SK-N-SH treated with all-trans-retinoic acid at 6 μM for 48 hours (cell line): ENCODE measurements around the gene GDF9.
A peak's percentile ranks its signal among the peaks of the same experiment; 100 is the strongest.

Experiments
- ATAC-seq: fragments of 200-7000 bp; cut with Tn5 transposase; 3 replicates; pipeline ENCODE4 v1.9.1; 2020; ENCODE audit warnings: mild to moderate bottlenecking, moderate library complexity
- ARNTL ChIP-seq: fragments of 450-650 bp; formaldehyde crosslinking; IDR thresholded peaks from 2 replicates; pipeline ENCODE4 v1.5.0; 2020; ENCODE audit warnings: low read depth, mild to moderate bottlenecking, moderate library complexity, borderline replicate concordance
- BACH2 ChIP-seq: fragments of 250-450 bp; sonication (Bioruptor Pico); IDR thresholded peaks from 2 replicates; pipeline ENCODE4 v1.9.0; 2021; ENCODE audit warnings: mild to moderate bottlenecking, borderline replicate concordance
- CSDC2 ChIP-seq: fragments of 250-450 bp; sonication (Bioruptor Pico); IDR thresholded peaks from 2 replicates; pipeline ENCODE4 v1.5.0; 2020; ENCODE audit warnings: mild to moderate bottlenecking, moderate library complexity
- ESRRG ChIP-seq: fragments of 250-450 bp; sonication (Bioruptor Pico); IDR thresholded peaks from 2 replicates; pipeline ENCODE4 v1.6.1; 2021; ENCODE audit warnings: mild to moderate bottlenecking
- GLIS3 ChIP-seq: fragments of 250-450 bp; sonication (Bioruptor Pico); IDR thresholded peaks from 2 replicates; pipeline ENCODE4 v1.5.0; 2020; ENCODE audit warnings: mild to moderate bottlenecking, moderate library complexity
- ISL1 ChIP-seq: fragments of 250-450 bp; sonication (Bioruptor Pico); IDR thresholded peaks from 2 replicates; pipeline ENCODE4 v2.1.2; 2022; ENCODE audit warnings: mild to moderate bottlenecking, moderate library complexity
- OSR1 ChIP-seq: fragments of 250-450 bp; sonication (Bioruptor Pico); IDR thresholded peaks from 2 replicates; pipeline ENCODE4 v1.8.0; 2022; ENCODE audit warnings: moderate library complexity, mild to moderate bottlenecking, inconsistent platforms
- PPARA ChIP-seq: fragments of 250-450 bp; sonication (Bioruptor Pico); IDR thresholded peaks from 2 replicates; pipeline ENCODE4 v1.5.0; 2020; ENCODE audit warnings: mild to moderate bottlenecking, borderline replicate concordance
- RARB ChIP-seq: fragments of 250-450 bp; sonication (Bioruptor Pico); IDR thresholded peaks from 2 replicates; pipeline ENCODE4 v1.8.0; 2021; ENCODE audit warnings: mild to moderate bottlenecking, moderate library complexity
- SNAI2 ChIP-seq: fragments of 250-450 bp; sonication (Bioruptor Pico); IDR thresholded peaks from 2 replicates; pipeline ENCODE4 v1.5.0; 2020; ENCODE audit warnings: mild to moderate bottlenecking, moderate library complexity
- TCF4 ChIP-seq: fragments of 250-450 bp; sonication (Bioruptor Pico); IDR thresholded peaks from 2 replicates; pipeline ENCODE4 v1.8.0; 2021; ENCODE audit warnings: mild to moderate bottlenecking, moderate library complexity, borderline replicate concordance
- TOX ChIP-seq: fragments of 250-450 bp; sonication (Bioruptor Pico); IDR thresholded peaks from 2 replicates; pipeline ENCODE4 v1.8.0; 2021; ENCODE audit warnings: mild to moderate bottlenecking, moderate library complexity, borderline replicate concordance
- ZFP30 ChIP-seq: fragments of 450-650 bp; formaldehyde crosslinking; IDR thresholded peaks from 2 replicates; pipeline ENCODE4 v1.5.0; 2022; ENCODE audit warnings: mild to moderate bottlenecking, moderate library complexity
- ZNF70 ChIP-seq: fragments of 450-650 bp; formaldehyde crosslinking; IDR thresholded peaks from 2 replicates; pipeline ENCODE4 v1.5.0; 2020; ENCODE audit warnings: mild to moderate bottlenecking, moderate library complexity
- ZNF8 ChIP-seq: fragments of 450-650 bp; formaldehyde crosslinking; IDR thresholded peaks from 2 replicates; pipeline ENCODE4 v1.5.0; 2020; ENCODE audit warnings: mild to moderate bottlenecking, moderate library complexity
- TF ChIP-seq, protein P1 (sequence below): fragments of 250-450 bp; sonication (Bioruptor Pico); IDR thresholded peaks from 2 replicates; pipeline ENCODE4 v1.8.0; 2021; ENCODE audit warnings: low read depth, mild to moderate bottlenecking, moderate library complexity, borderline replicate concordance
- TF ChIP-seq, protein P2 (sequence below): fragments of 250-450 bp; sonication (Bioruptor Pico); IDR thresholded peaks from 2 replicates; pipeline ENCODE4 v1.8.0; 2020; ENCODE audit warnings: mild to moderate bottlenecking, moderate library complexity, borderline replicate concordance
- TF ChIP-seq, protein P3 (sequence below): fragments of 250-450 bp; sonication (Bioruptor Pico); IDR thresholded peaks from 2 replicates; pipeline ENCODE4 v1.5.1; 2021; ENCODE audit warnings: mild to moderate bottlenecking, moderate library complexity

The GDF9 gene

DNA sequence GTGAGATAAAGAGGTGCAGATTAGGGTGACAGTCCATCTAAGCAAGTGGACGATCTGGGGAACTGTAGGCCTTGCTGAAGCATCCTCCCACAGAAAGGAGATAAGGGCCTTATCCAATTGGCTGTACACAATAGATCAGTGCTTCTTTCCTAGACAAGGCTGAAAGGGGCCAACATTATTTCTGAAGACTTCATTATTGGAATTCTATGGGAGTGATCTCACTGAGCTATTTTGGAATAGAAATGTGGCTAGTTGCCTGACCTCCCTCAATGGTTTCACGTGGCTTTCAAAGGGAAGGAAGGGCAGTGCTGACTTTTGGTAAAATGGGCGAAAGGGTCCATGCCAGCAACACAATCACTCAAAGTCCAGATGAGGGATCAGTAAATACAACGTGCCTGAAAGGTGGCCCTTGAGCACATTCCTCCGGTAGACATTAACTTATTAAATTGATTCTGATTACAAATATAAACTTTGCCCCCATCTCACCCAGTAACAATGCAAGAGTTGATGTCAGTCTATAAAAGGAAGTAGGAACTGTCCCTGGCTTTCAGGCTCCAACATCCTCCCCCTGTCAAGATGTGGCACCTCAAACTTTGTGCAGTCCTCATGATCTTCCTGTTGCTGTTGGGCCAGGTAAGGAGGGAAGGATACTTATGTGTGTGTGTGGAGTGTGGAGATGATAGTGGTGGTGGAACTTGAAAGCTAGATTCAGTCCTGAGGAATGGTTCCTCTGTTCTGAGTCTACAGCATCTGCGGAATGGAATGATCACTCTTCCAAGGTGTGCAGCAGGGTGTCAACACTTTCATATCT lies 7.1 kb upstream of the GDF9 start, which contains the start of gene LEAP2:
Gene LEAP2 (plus strand): TSS at position 550 of the 811 bp plus-strand sequence. CDS start 27 bp downstream, at position 577.
- TF ChIP-seq ARNTL (CRISPR knock-in tag), result no peak
- TF ChIP-seq, protein P1, sequence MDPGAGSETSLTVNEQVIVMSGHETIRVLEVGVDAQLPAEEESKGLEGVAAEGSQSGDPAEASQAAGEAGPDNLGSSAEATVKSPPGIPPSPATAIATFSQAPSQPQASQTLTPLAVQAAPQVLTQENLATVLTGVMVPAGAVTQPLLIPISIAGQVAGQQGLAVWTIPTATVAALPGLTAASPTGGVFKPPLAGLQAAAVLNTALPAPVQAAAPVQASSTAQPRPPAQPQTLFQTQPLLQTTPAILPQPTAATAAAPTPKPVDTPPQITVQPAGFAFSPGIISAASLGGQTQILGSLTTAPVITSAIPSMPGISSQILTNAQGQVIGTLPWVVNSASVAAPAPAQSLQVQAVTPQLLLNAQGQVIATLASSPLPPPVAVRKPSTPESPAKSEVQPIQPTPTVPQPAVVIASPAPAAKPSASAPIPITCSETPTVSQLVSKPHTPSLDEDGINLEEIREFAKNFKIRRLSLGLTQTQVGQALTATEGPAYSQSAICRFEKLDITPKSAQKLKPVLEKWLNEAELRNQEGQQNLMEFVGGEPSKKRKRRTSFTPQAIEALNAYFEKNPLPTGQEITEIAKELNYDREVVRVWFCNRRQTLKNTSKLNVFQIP (CRISPR knock-in tag), result no peak
- no peak for TF ChIP-seq GLIS3 (CRISPR knock-in tag)
- TF ChIP-seq OSR1 (CRISPR knock-in tag), result no peak
- TF ChIP-seq, protein P2, sequence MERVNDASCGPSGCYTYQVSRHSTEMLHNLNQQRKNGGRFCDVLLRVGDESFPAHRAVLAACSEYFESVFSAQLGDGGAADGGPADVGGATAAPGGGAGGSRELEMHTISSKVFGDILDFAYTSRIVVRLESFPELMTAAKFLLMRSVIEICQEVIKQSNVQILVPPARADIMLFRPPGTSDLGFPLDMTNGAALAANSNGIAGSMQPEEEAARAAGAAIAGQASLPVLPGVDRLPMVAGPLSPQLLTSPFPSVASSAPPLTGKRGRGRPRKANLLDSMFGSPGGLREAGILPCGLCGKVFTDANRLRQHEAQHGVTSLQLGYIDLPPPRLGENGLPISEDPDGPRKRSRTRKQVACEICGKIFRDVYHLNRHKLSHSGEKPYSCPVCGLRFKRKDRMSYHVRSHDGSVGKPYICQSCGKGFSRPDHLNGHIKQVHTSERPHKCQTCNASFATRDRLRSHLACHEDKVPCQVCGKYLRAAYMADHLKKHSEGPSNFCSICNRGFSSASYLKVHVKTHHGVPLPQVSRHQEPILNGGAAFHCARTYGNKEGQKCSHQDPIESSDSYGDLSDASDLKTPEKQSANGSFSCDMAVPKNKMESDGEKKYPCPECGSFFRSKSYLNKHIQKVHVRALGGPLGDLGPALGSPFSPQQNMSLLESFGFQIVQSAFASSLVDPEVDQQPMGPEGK (CRISPR knock-in tag), result no peak
- TF ChIP-seq PPARA (CRISPR knock-in tag), result no peak
- no peak for ATAC-seq

DNA sequence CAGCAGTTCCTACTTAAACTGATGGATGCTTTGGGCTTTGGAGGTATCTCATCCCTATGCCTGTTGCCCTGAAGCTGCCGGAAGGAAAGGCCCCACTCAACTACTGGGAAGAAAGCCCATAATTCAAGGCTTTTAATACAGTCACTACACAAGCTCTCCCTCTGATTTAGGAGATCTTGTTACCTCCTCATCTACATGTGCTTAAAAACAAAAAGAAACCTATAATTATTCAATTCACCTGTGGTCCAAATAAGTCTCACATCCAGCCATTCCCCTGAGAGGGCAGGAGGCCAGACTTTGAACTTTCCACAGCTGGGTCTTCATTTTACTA lies 6.5 kb upstream of the GDF9 start:
- TF ChIP-seq ZNF8 (CRISPR knock-in tag), result no peak
- no peak for TF ChIP-seq BACH2 (CRISPR knock-in tag)
- TF ChIP-seq, protein P3, sequence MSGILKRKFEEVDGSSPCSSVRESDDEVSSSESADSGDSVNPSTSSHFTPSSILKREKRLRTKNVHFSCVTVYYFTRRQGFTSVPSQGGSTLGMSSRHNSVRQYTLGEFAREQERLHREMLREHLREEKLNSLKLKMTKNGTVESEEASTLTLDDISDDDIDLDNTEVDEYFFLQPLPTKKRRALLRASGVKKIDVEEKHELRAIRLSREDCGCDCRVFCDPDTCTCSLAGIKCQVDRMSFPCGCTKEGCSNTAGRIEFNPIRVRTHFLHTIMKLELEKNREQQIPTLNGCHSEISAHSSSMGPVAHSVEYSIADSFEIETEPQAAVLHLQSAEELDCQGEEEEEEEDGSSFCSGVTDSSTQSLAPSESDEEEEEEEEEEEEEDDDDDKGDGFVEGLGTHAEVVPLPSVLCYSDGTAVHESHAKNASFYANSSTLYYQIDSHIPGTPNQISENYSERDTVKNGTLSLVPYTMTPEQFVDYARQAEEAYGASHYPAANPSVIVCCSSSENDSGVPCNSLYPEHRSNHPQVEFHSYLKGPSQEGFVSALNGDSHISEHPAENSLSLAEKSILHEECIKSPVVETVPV, result no peak
- no peak for TF ChIP-seq ZNF70
- TF ChIP-seq OSR1 (CRISPR knock-in tag), result no peak
- TF ChIP-seq, protein P1 (CRISPR knock-in tag), result no peak
- TF ChIP-seq CSDC2 (CRISPR knock-in tag), result no peak
- no peak for TF ChIP-seq TOX (CRISPR knock-in tag)
- TF ChIP-seq ARNTL (CRISPR knock-in tag), result no peak
- no peak for TF ChIP-seq TCF4 (CRISPR knock-in tag)
- TF ChIP-seq, protein P2 (CRISPR knock-in tag), result no peak
- no peak for TF ChIP-seq ISL1 (CRISPR knock-in tag)
- ATAC-seq, result no peak

DNA sequence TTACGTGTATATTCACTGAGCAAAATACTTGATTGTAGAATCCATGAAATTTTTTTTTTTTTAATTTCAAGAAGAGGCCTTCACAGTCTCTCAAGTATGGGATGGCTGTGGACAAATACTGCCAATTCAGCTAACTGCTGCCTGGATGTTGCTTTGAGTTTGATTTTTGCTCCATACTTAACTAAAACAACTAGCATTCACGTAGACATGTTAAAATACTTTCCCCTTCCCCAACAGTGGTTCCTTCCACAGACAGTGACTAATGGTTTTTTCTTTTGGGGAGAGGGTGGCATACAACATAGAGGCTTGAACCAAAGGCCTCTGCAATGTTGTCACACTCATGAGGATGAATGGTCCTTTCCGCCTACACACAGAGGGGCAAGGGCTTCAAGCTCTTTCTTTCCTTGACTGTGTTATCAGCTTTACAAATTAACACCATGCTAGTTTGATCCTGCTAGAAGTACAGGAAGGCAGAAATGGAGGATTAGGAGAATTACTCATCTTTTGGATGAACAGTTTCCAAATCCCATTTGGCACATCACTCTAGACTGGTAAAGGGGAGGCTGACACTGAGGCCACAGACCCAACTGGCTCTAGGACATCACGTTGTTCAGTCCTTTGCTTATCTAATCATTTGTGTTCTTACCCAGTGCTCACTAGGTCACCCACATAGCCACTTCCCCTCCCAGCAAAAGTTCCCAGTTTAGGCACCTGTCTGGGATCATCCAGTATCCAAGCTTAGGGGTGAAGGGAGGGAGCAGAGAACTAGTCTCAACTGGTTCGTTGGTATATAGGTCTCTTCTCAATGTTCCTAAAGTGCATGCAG lies 5.4 kb upstream of the GDF9 start:
- peak; percentile 9; the same call in 2 of the 3 replicates for ATAC-seq
- no peak for TF ChIP-seq PPARA (CRISPR knock-in tag)
- TF ChIP-seq ESRRG (CRISPR knock-in tag), result no peak
- no peak for TF ChIP-seq GLIS3 (CRISPR knock-in tag)
- TF ChIP-seq, protein P3, result no peak
- no peak for TF ChIP-seq ZNF8 (CRISPR knock-in tag)
- TF ChIP-seq ZFP30 (CRISPR knock-in tag), result no peak
- no peak for TF ChIP-seq SNAI2 (CRISPR knock-in tag)
- TF ChIP-seq TCF4 (CRISPR knock-in tag), result no peak
- no peak for TF ChIP-seq RARB (CRISPR knock-in tag)
- TF ChIP-seq, all 23 proteins: peak for 0
